Kidney (tissue), 14 donors: ENCODE data around the gene HPS6. TPM values are rescaled to one million over a fixed set of nuclear protein-coding genes. Genes with fewer than 3 reads are reported as not detected.

Source experiments
- DNase-seq, 5 donors: peaks; one replicate each; pipeline ENCODE4 v3.0.0-alpha.2; 2013 to 2020
- FAIRE-seq: peaks from 2 replicates; lab custom pipeline; 2012; peaks lifted over from hg19 to GRCh38; lab: Jason Lieb, UNC
- H3K27ac ChIP-seq, 2 donors: one replicate each; pipeline ENCODE4 v1.7.0; 2013; ENCODE audit warnings: low read depth in 2 of 2, low read length in 2 of 2, inconsistent platforms in 1 of 2
- H3K27me3 ChIP-seq: one replicate; pipeline ENCODE4 v1.7.1; 2013; ENCODE audit warnings: low read length, inconsistent platforms; ENCODE audit not compliant: control insufficient read depth, insufficient read depth
- H3K36me3 ChIP-seq, 3 donors: one replicate each; pipeline versions ENCODE4 v1.7.0 to v1.7.1; 2013; ENCODE audit warnings: low read length in 3 of 3, control low read depth in 1 of 3, inconsistent platforms in 1 of 3; ENCODE audit not compliant: insufficient read depth in 3 of 3, control insufficient read depth in 2 of 3
- H3K4me1 ChIP-seq, 3 donors: one replicate each; pipeline versions ENCODE4 v1.7.0 to v1.7.1; 2013; ENCODE audit warnings: low read length in 3 of 3, inconsistent platforms in 1 of 3, low read depth in 1 of 3; ENCODE audit not compliant: control insufficient read depth in 2 of 3, insufficient read depth in 2 of 3
- H3K4me3 ChIP-seq, 3 donors: one replicate each; pipeline versions ENCODE4 v1.7.0 to v1.8.1; 2013; ENCODE audit warnings: low read length in 3 of 3, control low read depth in 1 of 3, inconsistent platforms in 1 of 3
- H3K9ac ChIP-seq, 3 donors: one replicate each; pipeline versions ENCODE4 v1.7.0 to v1.7.1; 2013; ENCODE audit warnings: low read length in 3 of 3, control low read depth in 1 of 3, inconsistent platforms in 1 of 3
- H3K9me3 ChIP-seq, 3 donors: one replicate each; pipeline versions ENCODE4 v1.7.0 to v1.7.1; 2013; ENCODE audit warnings: low read length in 3 of 3, control low read depth in 1 of 3, inconsistent platforms in 1 of 3; ENCODE audit not compliant: control insufficient read depth in 2 of 3, insufficient read depth in 1 of 3
- CTCF ChIP-seq: IDR thresholded peaks from 3 replicates; pipeline ENCODE4 v1.5.1; 2012; ENCODE audit warnings: mild to moderate bottlenecking, moderate library complexity, borderline replicate concordance; ENCODE audit not compliant: insufficient read depth; ENCODE audit errors: extremely low read depth
- intact Hi-C: fragments of 100-400 bp; cut with DNase I; formaldehyde crosslinking; loops from one replicate; pipeline ENCODE4 v1.11.1; 2022
- polyA plus RNA-seq: library from polyadenylated mRNA; stranded (reverse); fragments of 350-450 nt; fragmentation: Illumina TruSeq; extraction: RNeasy Lipid Tissue Mini Kit (QIAGEN cat#74804); gene quantifications from one replicate; pipeline ENCODE4 v1.2.3, GENCODE V29; 2014; ENCODE audit warnings: low read depth, low replicate concordance; ENCODE audit not compliant: insufficient read depth
- total RNA-seq: library from RNA; stranded (reverse); fragmentation: NEBNext Ultra II Directional; extraction: Animal tissue kit (Norgen Biotek cat#: 25700); gene quantifications from one replicate; pipeline ENCODE4 v1.2.1, GENCODE V29; 2021
- donor health status: control.
- donor health status: control.
- donor health status: control.
- donor health status: control.
- donor health status: control.
- donor health status: DM: yes; HTN: yes; CAD: no.
- donor health status: Normal renal cell carcinoma (clear cell type).

Gene HPS6
- total and polyA plus RNA-seq, 2 donors from 2014 or later, result 11.9 to 20.0 TPM

DNA sequence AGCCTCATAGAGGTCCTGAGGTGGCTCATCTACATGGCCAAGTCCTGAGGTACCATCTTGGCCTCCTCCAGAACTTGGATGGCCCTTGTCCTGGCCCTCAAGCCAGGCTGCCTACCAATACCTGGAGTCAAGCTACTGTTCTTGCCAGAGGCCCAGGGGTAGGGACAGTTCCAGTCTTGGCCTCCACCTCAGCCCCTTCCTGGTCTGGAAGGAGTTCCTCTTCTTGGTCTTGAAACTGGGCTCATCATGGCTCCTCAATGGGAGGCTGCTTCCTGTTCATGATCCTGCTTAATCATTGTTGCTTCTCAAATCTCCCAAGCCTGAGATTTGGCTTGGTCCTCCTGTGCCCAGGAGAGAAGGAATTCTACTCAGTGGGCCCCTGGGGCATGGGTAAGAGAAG is 3.9 kb downstream of the HPS6 start:
- Histone ChIP-seq H3K27me3 (no peaks in the 10 kb centered on the region), H3K27ac (no peak overlapping the region), H3K36me3 (peaks cover 0 to 4% (median 0%) of the 10 kb centered on the region in 3 donors), H3K9me3 (no peaks in the 10 kb centered on the region), H3K4me3 (no peak overlapping the region), H3K9ac (no peak overlapping the region), H3K4me1 (peaks cover 0 to 21% (median 6%) of the 10 kb centered on the region in 3 donors)
- no peak for FAIRE-seq
- intact Hi-C loops, result no loop called here
- DNase-seq, result peak in 1 of 5 donors; percentile 22
- TF ChIP-seq CTCF, result no peak

DNA sequence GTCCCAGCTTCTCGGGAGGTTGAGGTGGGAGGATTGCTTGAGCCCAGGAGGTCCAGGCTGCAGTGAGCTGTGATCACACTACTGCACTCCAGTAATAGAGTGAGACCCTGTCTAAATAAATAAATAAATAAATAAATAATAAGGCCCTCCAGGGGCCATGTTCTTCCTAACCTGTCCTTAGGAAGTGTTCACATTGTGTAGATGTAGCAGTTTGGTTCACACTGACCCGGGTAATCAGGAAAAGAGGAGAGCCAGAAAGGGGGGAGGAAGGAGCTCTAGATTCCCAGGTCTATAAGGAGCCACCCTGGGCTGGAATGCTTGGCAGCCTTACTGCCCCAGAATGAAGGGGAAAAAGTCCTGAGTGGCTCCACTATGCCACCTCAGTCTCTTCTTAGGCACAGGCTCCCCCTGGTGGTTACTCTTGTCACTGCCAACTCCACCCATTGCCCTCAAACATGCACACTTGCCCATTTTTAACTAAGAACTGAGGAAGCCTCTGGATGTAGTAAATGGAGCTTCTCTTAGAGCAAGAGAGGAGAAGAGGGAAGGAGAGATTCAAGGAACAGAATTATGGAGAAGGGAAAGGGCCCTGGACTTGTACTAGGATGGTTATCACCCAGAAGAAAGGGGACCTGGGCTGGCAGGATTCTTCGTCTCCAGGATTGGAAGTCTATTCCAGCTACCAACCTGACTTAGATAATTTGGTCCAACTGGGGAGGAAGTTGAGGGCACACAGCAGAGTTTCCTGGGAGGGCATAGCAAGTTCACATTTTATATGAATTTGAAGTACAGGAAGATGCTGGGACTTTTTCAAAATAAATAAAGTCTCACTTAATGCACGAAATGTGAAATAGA is 7.8 kb downstream of the HPS6 start:
- no peaks in the 10 kb centered on the region for H3K9me3 ChIP-seq
- H3K27ac ChIP-seq, result no peak overlapping the region
- FAIRE-seq (no peak), DNase-seq (peak; percentile 70 to 86 (median 77))
- intact Hi-C loops, result no loop called here
- no peaks in the 10 kb centered on the region for H3K27me3 ChIP-seq
- H3K4me3 ChIP-seq, result no peak overlapping the region
- H3K4me1 ChIP-seq, result peaks cover 0 to 6% (median 0%) of the 10 kb centered on the region in 3 donors
- peaks cover 0 to 4% (median 0%) of the 10 kb centered on the region in 3 donors for H3K36me3 ChIP-seq
- peak; percentile 88 for TF ChIP-seq CTCF
- H3K9ac ChIP-seq, result no peak overlapping the region

DNA sequence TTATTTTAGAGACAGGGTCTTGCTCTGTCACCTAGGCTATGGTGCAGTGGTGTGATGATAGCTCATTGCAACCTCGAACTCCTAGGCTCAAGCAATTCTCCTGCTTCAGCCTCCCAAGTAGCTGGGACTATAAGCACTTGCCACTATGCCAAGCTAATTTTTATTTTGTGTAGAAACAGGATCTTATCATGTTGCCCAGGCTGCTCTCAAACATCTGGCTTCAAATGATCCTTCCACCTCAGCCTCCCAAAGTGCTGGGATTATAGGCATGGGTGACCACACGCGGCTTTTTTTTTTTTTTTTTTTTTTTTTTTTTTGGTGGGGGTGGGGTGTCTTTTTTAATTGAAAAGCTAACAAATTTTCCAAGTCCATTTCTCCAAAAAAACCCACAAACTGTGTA is 18.4 kb downstream of the HPS6 start:
- Histone ChIP-seq H3K9me3 (no peaks in the 10 kb centered on the region), H3K27ac (no peak overlapping the region), H3K4me3 (no peak overlapping the region), H3K27me3 (no peaks in the 10 kb centered on the region), H3K36me3 (no peaks in the 10 kb centered on the region), H3K9ac (no peak overlapping the region), H3K4me1 (no peaks in the 10 kb centered on the region)
- no peak for TF ChIP-seq CTCF
- intact Hi-C loops, result no loop called here
- DNase-seq (no peak), FAIRE-seq (no peak)
